Cardiac fibroblast (primary cell): ENCODE results near the gene SCTR.

Experiments
- DNase-seq, 2 donors: peaks; one replicate each; pipeline versions ENCODE4 v3.0.0 to v3.0.0-alpha.2; 2010; ENCODE audit warnings: low read depth in 2 of 2
- H3K4me3 ChIP-seq, 2 donors: replicated peaks in 1 of 2; 1 replicate in 1 of 2; 2 replicates in 1 of 2; pipeline ENCODE4 v1.5.1; 2011; ENCODE audit warnings: low read depth in 2 of 2, low read length in 2 of 2, mild to moderate bottlenecking in 2 of 2, moderate library complexity in 1 of 2
- TF ChIP-seq, protein P1 (sequence below): IDR thresholded peaks from one replicate; pipeline ENCODE4 v1.5.1; 2011; ENCODE audit warnings: low read depth, mild to moderate bottlenecking, low read length, inconsistent platforms

The SCTR gene

DNA sequence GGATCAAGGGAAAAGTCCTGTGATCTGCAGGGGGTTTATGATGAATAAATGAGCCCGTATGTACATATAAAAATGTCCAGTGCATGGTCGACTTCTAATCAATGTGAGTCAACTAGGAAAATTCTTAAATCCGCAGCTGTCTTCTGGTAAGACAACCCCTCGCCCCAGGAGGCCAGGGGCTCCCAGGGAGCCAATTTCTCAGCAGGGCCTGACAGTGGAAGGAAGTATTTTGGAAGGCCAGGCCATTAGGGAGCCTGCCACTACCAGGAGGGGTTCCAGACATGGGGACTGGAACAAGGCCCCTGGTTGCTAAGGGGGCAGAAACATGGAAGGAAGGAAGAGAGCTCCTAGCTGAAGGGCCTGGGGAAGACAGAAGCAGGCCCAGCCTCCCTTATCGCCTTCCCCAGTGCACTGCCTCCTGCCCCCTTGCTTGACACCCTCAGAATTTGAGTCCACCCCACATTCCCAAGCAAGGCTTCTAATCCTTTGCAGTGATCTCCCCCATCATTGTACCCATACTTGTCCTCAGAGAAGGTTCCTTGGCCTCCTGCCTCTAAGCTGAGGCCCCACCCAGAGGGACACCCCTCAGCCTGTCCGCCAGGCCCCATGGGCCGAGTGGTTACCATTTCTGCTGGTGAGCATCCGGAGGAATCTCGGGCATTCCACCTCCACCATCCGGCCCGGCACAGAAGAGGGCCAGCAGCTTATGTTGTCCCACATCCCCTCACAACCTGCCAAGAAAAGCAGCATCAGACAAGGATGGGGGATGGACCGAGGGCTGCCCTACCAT is 45.9 kb downstream of the SCTR start:
- DNase-seq, result no peak
- TF ChIP-seq, protein P1, sequence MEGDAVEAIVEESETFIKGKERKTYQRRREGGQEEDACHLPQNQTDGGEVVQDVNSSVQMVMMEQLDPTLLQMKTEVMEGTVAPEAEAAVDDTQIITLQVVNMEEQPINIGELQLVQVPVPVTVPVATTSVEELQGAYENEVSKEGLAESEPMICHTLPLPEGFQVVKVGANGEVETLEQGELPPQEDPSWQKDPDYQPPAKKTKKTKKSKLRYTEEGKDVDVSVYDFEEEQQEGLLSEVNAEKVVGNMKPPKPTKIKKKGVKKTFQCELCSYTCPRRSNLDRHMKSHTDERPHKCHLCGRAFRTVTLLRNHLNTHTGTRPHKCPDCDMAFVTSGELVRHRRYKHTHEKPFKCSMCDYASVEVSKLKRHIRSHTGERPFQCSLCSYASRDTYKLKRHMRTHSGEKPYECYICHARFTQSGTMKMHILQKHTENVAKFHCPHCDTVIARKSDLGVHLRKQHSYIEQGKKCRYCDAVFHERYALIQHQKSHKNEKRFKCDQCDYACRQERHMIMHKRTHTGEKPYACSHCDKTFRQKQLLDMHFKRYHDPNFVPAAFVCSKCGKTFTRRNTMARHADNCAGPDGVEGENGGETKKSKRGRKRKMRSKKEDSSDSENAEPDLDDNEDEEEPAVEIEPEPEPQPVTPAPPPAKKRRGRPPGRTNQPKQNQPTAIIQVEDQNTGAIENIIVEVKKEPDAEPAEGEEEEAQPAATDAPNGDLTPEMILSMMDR, result no peak
- no peak overlapping the region for H3K4me3 ChIP-seq

DNA sequence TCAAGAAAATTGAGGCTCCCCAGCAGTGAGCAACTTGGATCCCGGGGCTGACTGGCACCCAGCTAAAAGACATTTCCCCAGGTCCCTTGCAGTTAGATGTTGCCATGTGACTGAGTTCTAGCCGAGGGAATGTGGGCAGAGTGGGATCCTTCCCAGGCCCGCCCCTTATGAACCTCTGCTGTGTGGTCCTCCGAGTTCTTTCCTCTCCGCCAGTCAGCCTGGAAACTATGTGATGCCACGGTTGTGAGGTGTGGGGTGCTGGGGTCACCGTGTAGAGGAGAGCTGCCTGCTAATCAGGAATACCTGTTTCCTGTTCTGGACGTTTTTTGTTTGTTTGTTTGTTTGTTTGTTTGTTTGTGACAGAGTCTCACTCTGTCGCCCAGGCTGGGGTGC is 47.2 kb downstream of the SCTR start:
- no peak for DNase-seq
- H3K4me3 ChIP-seq, result no peak overlapping the region
- TF ChIP-seq, protein P1, result no peak

DNA sequence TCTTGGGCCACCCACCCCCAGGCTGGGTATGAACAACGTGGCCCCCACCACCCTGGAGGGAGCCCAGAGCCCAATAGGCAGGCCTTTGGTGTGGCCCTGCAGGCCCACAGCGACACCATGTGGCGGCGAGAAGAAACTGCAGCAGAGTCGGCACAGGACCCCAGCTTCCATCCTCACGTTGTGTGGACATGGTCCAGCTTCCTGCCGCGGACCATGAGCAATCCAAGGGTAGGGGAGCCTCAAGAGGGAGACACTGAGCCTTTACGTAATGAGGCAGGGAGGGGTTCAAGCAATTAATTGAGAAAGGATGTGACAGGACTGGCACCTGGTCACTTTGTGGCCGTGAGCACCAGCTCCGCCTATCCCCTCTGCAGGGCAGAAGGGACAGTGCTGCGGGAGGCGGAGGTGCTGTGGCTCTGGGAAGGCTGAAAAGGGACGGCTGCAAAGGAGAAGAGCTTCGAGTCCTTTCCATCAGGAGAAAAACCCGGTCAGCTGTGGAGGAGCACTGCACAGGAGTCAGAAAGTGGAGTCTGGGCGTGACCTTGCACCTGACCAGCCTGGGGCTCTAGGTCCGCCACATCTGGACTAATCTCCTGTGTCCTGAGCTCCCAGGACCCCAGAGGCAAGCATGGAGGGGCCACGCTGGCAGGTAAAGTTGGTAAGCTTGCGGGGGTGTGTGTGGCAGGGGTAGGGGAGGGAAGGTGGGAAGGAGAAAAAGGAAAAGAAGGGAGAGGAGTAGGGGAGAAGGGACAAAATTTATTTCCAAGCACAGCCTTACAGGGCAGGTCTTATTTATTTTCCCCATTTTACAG is 47.8 kb downstream of the SCTR start:
- H3K4me3 ChIP-seq, result no peak overlapping the region
- DNase-seq, result peak; percentile 67 to 75
- TF ChIP-seq, protein P1, result peak; percentile 99

DNA sequence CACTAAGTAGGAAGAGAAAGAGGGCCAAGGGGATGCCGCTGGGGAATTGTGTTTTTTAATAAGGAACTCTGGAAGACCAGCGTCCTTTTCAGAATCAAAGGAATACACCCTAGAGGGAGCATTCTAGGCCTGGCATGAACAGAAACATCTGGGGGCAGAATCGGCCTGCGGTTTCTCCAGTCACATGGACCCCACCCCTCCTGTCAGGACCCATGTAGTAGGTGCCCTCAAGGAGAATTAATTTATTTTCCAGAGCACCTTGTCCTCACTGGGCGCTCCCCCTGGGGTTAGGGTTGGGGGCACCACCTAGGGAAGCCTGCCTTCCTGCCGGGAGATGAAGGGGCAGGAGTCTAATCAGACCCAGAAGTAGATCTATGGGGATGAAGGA is 48.4 kb downstream of the SCTR start:
- no peak overlapping the region for H3K4me3 ChIP-seq
- DNase-seq, result no peak
- TF ChIP-seq, protein P1, result no peak

DNA sequence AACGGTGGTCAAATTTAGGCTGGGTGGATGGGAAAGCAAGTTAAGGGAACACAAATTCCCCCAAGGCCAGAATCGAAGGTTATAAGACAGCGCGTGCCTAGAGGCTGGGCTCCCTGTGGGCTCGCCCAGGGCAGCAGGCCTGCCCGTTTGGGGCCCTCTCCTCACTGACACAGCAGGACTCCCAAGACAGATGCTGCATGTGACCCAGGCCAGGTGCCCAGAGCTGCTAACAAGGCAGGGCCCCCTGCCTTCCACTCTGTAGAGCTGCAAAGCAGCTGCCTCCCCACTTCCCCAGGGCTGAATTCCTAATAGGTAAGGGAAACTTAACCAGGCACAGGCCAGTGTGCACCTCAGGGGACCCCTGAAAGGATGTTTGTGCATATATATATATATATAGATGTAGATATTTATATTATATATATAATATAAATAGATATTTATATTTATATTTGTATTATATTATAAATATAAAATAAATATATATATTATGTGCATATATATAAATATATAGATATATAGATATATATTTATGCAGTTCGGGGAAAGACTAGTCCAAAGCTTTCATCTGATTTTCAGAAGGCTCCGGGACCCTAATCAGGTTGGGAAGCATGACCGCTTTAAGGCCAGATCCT is 48.9 kb downstream of the SCTR start:
- no peak overlapping the region for H3K4me3 ChIP-seq
- TF ChIP-seq, protein P1, result no peak
- DNase-seq, result no peak

DNA sequence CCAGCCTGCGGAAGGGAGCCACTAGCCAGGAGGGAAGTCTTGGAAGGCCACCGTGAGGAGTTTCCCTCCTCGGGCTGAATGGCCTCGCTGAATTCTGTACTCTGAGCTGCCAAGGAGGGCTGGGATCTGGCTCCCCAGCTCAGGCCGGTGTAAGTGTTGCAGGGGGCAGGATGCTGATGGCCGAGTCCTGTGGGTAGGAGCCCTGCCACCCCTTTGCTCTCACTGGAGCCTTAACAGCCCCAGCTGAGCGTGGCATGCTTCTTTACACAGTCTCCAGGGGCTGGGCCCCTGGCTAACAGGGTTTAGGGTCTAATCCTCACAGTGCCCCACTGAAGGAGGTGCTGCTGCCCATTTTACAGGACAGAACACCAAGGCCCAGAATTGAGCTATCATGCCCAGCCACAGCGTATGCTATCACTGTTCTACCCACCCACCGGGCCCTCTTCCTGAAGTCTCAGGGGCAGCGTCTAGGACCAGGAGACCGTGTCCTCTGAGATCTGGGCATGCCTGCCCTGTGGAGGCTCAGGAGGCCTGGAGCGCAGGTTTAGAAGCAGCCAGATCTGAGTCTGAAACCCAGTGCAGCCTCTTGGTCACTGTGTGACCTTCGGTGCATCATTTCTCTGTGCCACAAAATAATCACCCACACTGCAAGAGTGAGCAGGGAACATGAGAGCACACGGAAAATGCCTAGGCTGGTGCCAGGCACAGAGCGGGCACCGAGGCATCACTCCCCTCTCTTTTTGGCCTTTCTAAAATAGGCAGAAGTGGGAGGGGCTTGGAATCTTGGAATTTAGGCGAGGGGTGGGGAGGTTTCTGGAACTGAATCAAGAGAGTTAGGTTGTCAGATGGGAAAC is 49.7 kb downstream of the SCTR start:
- no peak overlapping the region for H3K4me3 ChIP-seq
- TF ChIP-seq, protein P1, result no peak
- no peak for DNase-seq
